Keratinocyte (primary cell): ENCODE results near the gene PFKP.

Experiments
- CTCF ChIP-seq, 3 experiments: IDR thresholded peaks in 1 of 3; conservative IDR thresholded peaks in 1 of 3; optimal IDR thresholded peaks in 1 of 3; 2 replicates in 2 of 3; 3 replicates in 1 of 3; pipeline versions ENCODE3 to v1.5.1; 2011; ENCODE audit warnings: low read length in 3 of 3, mild to moderate bottlenecking in 3 of 3, moderate library complexity in 2 of 3, control low read depth in 1 of 3, inconsistent platforms in 1 of 3; ENCODE audit not compliant: insufficient read depth in 2 of 3; ENCODE audit errors: extremely low read depth in 1 of 3
- EZH2 ChIP-seq: IDR thresholded peaks from one replicate; pipeline ENCODE4 v1.6.1; 2012; ENCODE audit warnings: inconsistent platforms, mild to moderate bottlenecking, low read length, moderate library complexity

- TF ChIP-seq CTCF (optimal IDR thresholded peaks at IDR 0.05 in 1 of 3, IDR thresholded peaks at IDR 0.05 in 1 of 3, conservative IDR thresholded peaks at IDR 0.05 in 1 of 3; ENCODE audit: extremely low read depth in 1 of 3, insufficient read depth in 2 of 3, low read length in 3 of 3), result no peak
- no peak for TF ChIP-seq EZH2
Measured at GRCh38 chr10:3180355-3181025, 113.1 kb downstream of the PFKP start.
